Upper lobe of left lung (tissue), 6 donors: ENCODE data around the gene LAMA5. TPM values are rescaled to one million over a fixed set of nuclear protein-coding genes. Genes with fewer than 3 reads are reported as not detected.

Source experiments
- ATAC-seq, 2 donors: fragments of 200-7000 bp; cut with Tn5 transposase; one replicate each; pipeline ENCODE4 v1.9.1; 2022; ENCODE audit warnings: mild to moderate bottlenecking in 2 of 2, moderate library complexity in 2 of 2; ENCODE audit not compliant: low FRiP score in 2 of 2
- DNase-seq, 2 donors: peaks; one replicate each; pipeline ENCODE4 v3.0.0-alpha.2; 2019 to 2020
- H3K27ac ChIP-seq, 4 donors: fragments of 200-600 bp; sonication (generic); one replicate each; pipeline ENCODE4 v1.5.1; 2016 to 2019
- H3K27me3 ChIP-seq, 4 donors: fragments of 200-600 bp; sonication (generic); one replicate each; pipeline ENCODE4 v1.5.1; 2017 to 2019
- H3K36me3 ChIP-seq, 4 donors: fragments of 200-600 bp; sonication (generic); one replicate each; pipeline ENCODE4 v1.5.1; 2016 to 2019
- H3K4me1 ChIP-seq, 4 donors: fragments of 200-600 bp; sonication (generic); one replicate each; pipeline ENCODE4 v1.5.1; 2018 to 2019
- H3K4me3 ChIP-seq, 4 donors: fragments of 200-600 bp; sonication (generic); one replicate each; pipeline ENCODE4 v1.5.1; 2017 to 2019; ENCODE audit warnings: mild to moderate bottlenecking in 2 of 4, moderate library complexity in 1 of 4
- H3K9me3 ChIP-seq, 4 donors: fragments of 200-600 bp; sonication (generic); one replicate each; pipeline ENCODE4 v1.5.1; 2018 to 2019
- CTCF ChIP-seq, 6 experiments: fragments of 450-650 bp in 4 of 6; fragments of 200-600 bp in 2 of 6; sonication (generic) in 2 of 6; IDR thresholded peaks; one replicate each; pipeline ENCODE4 v1.5.1; 2016 to 2019; ENCODE audit warnings: antibody characterized with exemption in 6 of 6
- EP300 ChIP-seq, 4 donors: sonication (generic); formaldehyde crosslinking; IDR thresholded peaks; one replicate each; pipeline ENCODE4 v1.5.1; 2017; ENCODE audit warnings: antibody characterized with exemption in 4 of 4, control low read depth in 2 of 4
- POLR2A ChIP-seq, 4 donors: fragments of 450-650 bp; IDR thresholded peaks; one replicate each; pipeline ENCODE4 v1.5.1; 2016 to 2017; ENCODE audit warnings: antibody characterized with exemption in 4 of 4, mild to moderate bottlenecking in 2 of 4
- POLR2AphosphoS5 ChIP-seq, 2 donors: sonication (generic); formaldehyde crosslinking; IDR thresholded peaks; one replicate each; pipeline ENCODE4 v1.5.1; 2017; ENCODE audit warnings: antibody characterized with exemption in 2 of 2
- WGBS, 2 donors: methylation state at CpG; one replicate each; pipeline ENCODE4 v1.1.5; 2017 to 2018; 5-methylcytosine and 5-hydroxymethylcytosine counted together
- total RNA-seq, 6 donors: library from RNA; depleted of rRNA in 4 of 6; stranded (reverse); fragments of >200 nt in 4 of 6; gene quantifications; one replicate each; pipeline versions ENCODE4 v1.1.0 to v1.2.1, GENCODE V29; 2016 to 2021
- donor health status: DM: no; HTN: no; CAD: no; lungs with moderate emphysema.
- donor health status: DM: no; HTN: yes; CAD: no; lungs with severe emphysema.

The LAMA5 gene
- total RNA-seq, 6 donors from 2014 or later, result 176 to 1,019 (median 307) TPM

- Histone ChIP-seq H3K27me3 (no peaks in the 10 kb centered on the region), H3K4me3 (no peak overlapping the region), H3K9me3 (no peaks in the 10 kb centered on the region), H3K36me3 (no peaks in the 10 kb centered on the region), H3K27ac (no peak overlapping the region), H3K4me1 (peaks cover 28 to 38% (median 34%) of the 10 kb centered on the region in 4 donors)
- ATAC-seq (no peak), DNase-seq (peak; percentile 67 to 85)
- TF ChIP-seq EP300 (IDR thresholded peaks at IDR 0.05) (no peak), CTCF (IDR thresholded peaks at IDR 0.05) (peak in 5 of 6 experiments; percentile 20 to 61 (median 44))
- 2 to 11% methylated on average over 12 to 29 of the region's 30 CpGs for WGBS, 2 donors
Observed at GRCh38 chr20:62409931-62410745, 43.0 kb upstream of the LAMA5 start.

GRCh38 chr20:62409086-62409853 is 42.2 kb upstream of the LAMA5 start:
- Histone ChIP-seq H3K4me1 (peaks cover 28 to 39% (median 34%) of the 10 kb centered on the region in 4 donors), H3K27ac (no peak overlapping the region), H3K36me3 (no peaks in the 10 kb centered on the region), H3K27me3 (no peaks in the 10 kb centered on the region), H3K4me3 (no peak overlapping the region), H3K9me3 (no peaks in the 10 kb centered on the region)
- peak in 1 of 2 donors; percentile 58 for DNase-seq
- no peak for TF ChIP-seq CTCF (IDR thresholded peaks at IDR 0.05)
- no peak for TF ChIP-seq EP300 (IDR thresholded peaks at IDR 0.05)
- no peak for TF ChIP-seq POLR2AphosphoS5 (IDR thresholded peaks at IDR 0.05)
- no peak for TF ChIP-seq POLR2A (IDR thresholded peaks at IDR 0.05)
- whole genome bisulfite sequencing, 2 donors, result 84 to 86% methylated on average over 11 to 12 of the region's 12 CpGs
- ATAC-seq, result no peak

GRCh38 chr20:62408640-62409039 is 41.5 kb upstream of the LAMA5 start:
- Histone ChIP-seq H3K9me3 (no peaks in the 10 kb centered on the region), H3K4me3 (no peak overlapping the region), H3K36me3 (no peaks in the 10 kb centered on the region), H3K27me3 (no peaks in the 10 kb centered on the region), H3K4me1 (peaks cover 28 to 39% (median 34%) of the 10 kb centered on the region in 4 donors), H3K27ac (no peak overlapping the region)
- TF ChIP-seq EP300 (IDR thresholded peaks at IDR 0.05) (no peak), POLR2A (IDR thresholded peaks at IDR 0.05) (no peak), POLR2AphosphoS5 (IDR thresholded peaks at IDR 0.05) (no peak), CTCF (IDR thresholded peaks at IDR 0.05) (no peak)
- 80 to 92% methylated on average over 11 to 12 of the region's 12 CpGs for WGBS, 2 donors
- peak in 1 of 2 donors; percentile 65 for DNase-seq
- ATAC-seq, result no peak

- peak in 1 of 2 donors; percentile 80 for DNase-seq
- Histone ChIP-seq H3K27ac (no peak overlapping the region), H3K4me3 (no peak overlapping the region), H3K9me3 (no peaks in the 10 kb centered on the region), H3K36me3 (no peaks in the 10 kb centered on the region), H3K4me1 (peaks cover 28 to 39% (median 34%) of the 10 kb centered on the region in 4 donors), H3K27me3 (no peaks in the 10 kb centered on the region)
- whole genome bisulfite sequencing, 2 donors, result 93 to 94% methylated on average over 9 to 15 of the region's 15 CpGs
- TF ChIP-seq EP300 (IDR thresholded peaks at IDR 0.05), result no peak
- no peak for TF ChIP-seq POLR2A (IDR thresholded peaks at IDR 0.05)
- TF ChIP-seq POLR2AphosphoS5 (IDR thresholded peaks at IDR 0.05), result no peak
- TF ChIP-seq CTCF (IDR thresholded peaks at IDR 0.05), result no peak
- no peak for ATAC-seq
Observed at GRCh38 chr20:62408055-62408454, 40.9 kb upstream of the LAMA5 start.
